A549 (cell line): Measurements from ENCODE around the gene SNX14. TPM values are rescaled to one million over a fixed set of nuclear protein-coding genes. Genes with fewer than 3 reads are reported as not detected.

Experiments used
- ATAC-seq, 2 experiments: fragments of 200-7000 bp in 1 of 2; fragments of >200 bp in 1 of 2; cut with Nextera tagmentation in 1 of 2; cut with Tn5 transposase in 1 of 2; 3 replicates each; pipeline versions ENCODE4 v1.8.0 to v1.9.1; 2018 to 2020; ENCODE audit warnings: mild to moderate bottlenecking in 1 of 2, moderate library complexity in 1 of 2
- CTCF ChIA-PET: fragments of 300-600 bp; sonication (Branson Sonifier 250); formaldehyde crosslinking; extraction: SDS; loops from one replicate; lab custom pipeline; 2021; ENCODE audit warnings: antibody characterized with exemption, inconsistent platforms; lab: Yijun Ruan, JAX
- POLR2A ChIA-PET: fragments of 350-600 bp; formaldehyde crosslinking; extraction: SDS; loops from one replicate; lab custom pipeline; 2021; ENCODE audit warnings: antibody characterized with exemption, inconsistent platforms; lab: Yijun Ruan, JAX
- DNase-seq, 2 experiments: peaks; one replicate each; pipeline versions ENCODE4 v3.0.0 to v3.0.0-alpha.2; 2011 to 2016; ENCODE audit warnings: low read depth in 1 of 2, low spot score in 1 of 2
- FAIRE-seq: peaks from 2 replicates; lab custom pipeline; 2011; peaks lifted over from hg19 to GRCh38; lab: Jason Lieb, UNC
- H3K27ac ChIP-seq, 2 experiments: fragments of >200 bp; sonication (Bioruptor Twin); formaldehyde crosslinking; 3 replicates each; pipeline ENCODE4 v1.5.1; 2016 to 2017
- H3K4me1 ChIP-seq: fragments of >200 bp; sonication (Bioruptor Twin); formaldehyde crosslinking; 3 replicates; pipeline ENCODE4 v1.6.1; 2016
- H3K4me2 ChIP-seq: fragments of >200 bp; sonication (Bioruptor Twin); formaldehyde crosslinking; 3 replicates; pipeline ENCODE4 v1.6.1; 2016
- H3K4me3 ChIP-seq: fragments of >200 bp; sonication (Bioruptor Twin); formaldehyde crosslinking; 3 replicates; pipeline ENCODE4 v1.5.1; 2016
- H3K9me3 ChIP-seq: fragments of >200 bp; sonication (Bioruptor Twin); formaldehyde crosslinking; 3 replicates; pipeline ENCODE4 v1.6.1; 2016
- CBX2 ChIP-seq: fragments of 200-600 bp; sonication (generic); IDR thresholded peaks from 2 replicates; pipeline ENCODE4 v1.6.1; 2016; ENCODE audit warnings: low read depth, mild to moderate bottlenecking, borderline replicate concordance
- CBX8 ChIP-seq: fragments of 200-600 bp; sonication (generic); IDR thresholded peaks from 2 replicates; pipeline ENCODE4 v1.6.1; 2016
- CHD2 ChIP-seq: fragments of 150-350 bp; IDR thresholded peaks from 2 replicates; pipeline ENCODE4 v1.6.1; 2014; ENCODE audit warnings: low read length; ENCODE audit not compliant: partially characterized antibody
- EHMT2 ChIP-seq: fragments of 200-600 bp; sonication (generic); IDR thresholded peaks from 2 replicates; pipeline ENCODE4 v1.6.1; 2016; ENCODE audit warnings: antibody characterized with exemption, low read depth, mild to moderate bottlenecking, moderate library complexity
- FOSB ChIP-seq: fragments of 250-450 bp; sonication (Bioruptor Pico); IDR thresholded peaks from 2 replicates; pipeline ENCODE4 v1.5.0; 2020; ENCODE audit warnings: mild to moderate bottlenecking, moderate library complexity
- FOSL2 ChIP-seq, 2 experiments: fragments of 450-650 bp in 1 of 2; fragments of >200 bp in 1 of 2; sonication (Bioruptor Twin) in 1 of 2; formaldehyde crosslinking; IDR thresholded peaks; 2 replicates each; pipeline versions ENCODE4 v1.5.0 to v1.6.1; 2016 to 2020; ENCODE audit warnings: mild to moderate bottlenecking in 1 of 2, moderate library complexity in 1 of 2
- FOXS1 ChIP-seq: fragments of 250-450 bp; sonication (Bioruptor Pico); IDR thresholded peaks from 2 replicates; pipeline ENCODE4 v1.5.0; 2020; ENCODE audit warnings: mild to moderate bottlenecking, moderate library complexity
- GATA3 ChIP-seq: IDR thresholded peaks from 2 replicates; pipeline ENCODE4 v1.6.1; 2012; ENCODE audit warnings: borderline replicate concordance
- HDAC2 ChIP-seq: fragments of 200-600 bp; sonication (generic); IDR thresholded peaks from 2 replicates; pipeline ENCODE4 v1.6.1; 2016
- HOXA7 ChIP-seq: fragments of 250-450 bp; sonication (Bioruptor Pico); IDR thresholded peaks from 2 replicates; pipeline ENCODE4 v1.5.0; 2020; ENCODE audit warnings: mild to moderate bottlenecking, moderate library complexity
- HOXB5 ChIP-seq: fragments of 250-450 bp; sonication (Bioruptor Pico); IDR thresholded peaks from 2 replicates; pipeline ENCODE4 v1.5.0; 2020; ENCODE audit warnings: mild to moderate bottlenecking, moderate library complexity
- JUN ChIP-seq, 2 experiments: fragments of >200 bp; sonication (Bioruptor Twin); formaldehyde crosslinking; IDR thresholded peaks; 2 replicates in 1 of 2; 3 replicates in 1 of 2; pipeline ENCODE4 v1.6.1; 2016 to 2017
- JUNB ChIP-seq: fragments of >200 bp; sonication (Bioruptor Twin); formaldehyde crosslinking; IDR thresholded peaks from 2 replicates; pipeline ENCODE4 v1.6.1; 2016
- MAFK ChIP-seq: fragments of 450-650 bp; IDR thresholded peaks from 2 replicates; pipeline ENCODE4 v1.6.1; 2014; ENCODE audit not compliant: partially characterized antibody
- MAZ ChIP-seq: fragments of 150-350 bp; IDR thresholded peaks from 2 replicates; pipeline ENCODE4 v1.6.1; 2014; ENCODE audit warnings: antibody characterized with exemption, low read depth, low read length, borderline replicate concordance
- MYC ChIP-seq: IDR thresholded peaks from 2 replicates; pipeline ENCODE4 v1.6.1; 2012; ENCODE audit warnings: mild to moderate bottlenecking, inconsistent platforms, low read length, improper control_type of control experiment, borderline replicate concordance
- NFE2L2 ChIP-seq: fragments of 150-350 bp; conservative IDR thresholded peaks from 2 replicates; pipeline ENCODE4 v1.6.1; 2014; ENCODE audit warnings: low read length
- NPAS2 ChIP-seq: fragments of 250-450 bp; sonication (Bioruptor Pico); IDR thresholded peaks from 2 replicates; pipeline ENCODE4 v1.8.0; 2022; ENCODE audit warnings: mild to moderate bottlenecking, moderate library complexity, borderline replicate concordance
- PHF8 ChIP-seq: fragments of 200-600 bp; sonication (generic); IDR thresholded peaks from 2 replicates; pipeline ENCODE4 v1.6.1; 2016; ENCODE audit warnings: low read depth, mild to moderate bottlenecking, antibody characterized with exemption, moderate library complexity, borderline replicate concordance
- POLR2A ChIP-seq: IDR thresholded peaks from 2 replicates; pipeline ENCODE4 v1.6.1; 2012; ENCODE audit warnings: mild to moderate bottlenecking, low read length
- RARB ChIP-seq: fragments of 250-450 bp; sonication (Bioruptor Pico); IDR thresholded peaks from 2 replicates; pipeline ENCODE4 v1.8.0; 2021; ENCODE audit warnings: mild to moderate bottlenecking, moderate library complexity
- RNF2 ChIP-seq: fragments of 200-600 bp; sonication (generic); IDR thresholded peaks from 2 replicates; pipeline ENCODE4 v1.6.1; 2016; ENCODE audit warnings: low read depth, mild to moderate bottlenecking, antibody characterized with exemption, moderate library complexity, borderline replicate concordance
- TFCP2L1 ChIP-seq: fragments of 250-450 bp; sonication (Bioruptor Pico); IDR thresholded peaks from 2 replicates; pipeline ENCODE4 v1.5.0; 2021; ENCODE audit warnings: mild to moderate bottlenecking
- ZC3H11A ChIP-seq: fragments of 450-650 bp; IDR thresholded peaks from 2 replicates; pipeline ENCODE4 v1.6.1; 2014; ENCODE audit warnings: antibody characterized with exemption, mild to moderate bottlenecking
- ZFP36 ChIP-seq: fragments of 450-650 bp; IDR thresholded peaks from 2 replicates; pipeline ENCODE4 v1.6.1; 2014; ENCODE audit warnings: borderline replicate concordance; ENCODE audit not compliant: partially characterized antibody
- WGBS: methylation state at CpG from one replicate; pipeline ENCODE4 v1.1.6; 2017; ENCODE audit errors: missing lambda C conversion rate; 5-methylcytosine and 5-hydroxymethylcytosine counted together
- polyA plus RNA-seq, 4 experiments: library from polyadenylated mRNA; depleted of rRNA in 3 of 4; stranded (reverse); fragments of >200 nt; fragmentation: RNase III in 1 of 4; extraction: RNeasy Plus Mini Kit Qiagen cat#74134 plus additional on column Dnase treatment in 1 of 4; gene quantifications; 2 replicates in 3 of 4; 3 replicates in 1 of 4; pipeline ENCODE4 v1.2.3, GENCODE V29; 2011 to 2017
- TF ChIP-seq, protein P1 (sequence below): fragments of 200-600 bp; sonication (generic); IDR thresholded peaks from 2 replicates; pipeline ENCODE4 v1.6.1; 2016; ENCODE audit warnings: antibody characterized with exemption, mild to moderate bottlenecking, moderate library complexity
- TF ChIP-seq, protein P2 (sequence below): IDR thresholded peaks from 2 replicates; pipeline ENCODE4 v1.6.1; 2012; ENCODE audit warnings: low read depth, borderline replicate concordance
- TF ChIP-seq, protein P3 (sequence below): IDR thresholded peaks from 2 replicates; pipeline ENCODE4 v1.6.1; 2012

SNX14 gene
- polyA plus RNA-seq, 2 of the 4 experiments (the other 2 are of a cell fraction), result 47.1 to 113 TPM

DNA sequence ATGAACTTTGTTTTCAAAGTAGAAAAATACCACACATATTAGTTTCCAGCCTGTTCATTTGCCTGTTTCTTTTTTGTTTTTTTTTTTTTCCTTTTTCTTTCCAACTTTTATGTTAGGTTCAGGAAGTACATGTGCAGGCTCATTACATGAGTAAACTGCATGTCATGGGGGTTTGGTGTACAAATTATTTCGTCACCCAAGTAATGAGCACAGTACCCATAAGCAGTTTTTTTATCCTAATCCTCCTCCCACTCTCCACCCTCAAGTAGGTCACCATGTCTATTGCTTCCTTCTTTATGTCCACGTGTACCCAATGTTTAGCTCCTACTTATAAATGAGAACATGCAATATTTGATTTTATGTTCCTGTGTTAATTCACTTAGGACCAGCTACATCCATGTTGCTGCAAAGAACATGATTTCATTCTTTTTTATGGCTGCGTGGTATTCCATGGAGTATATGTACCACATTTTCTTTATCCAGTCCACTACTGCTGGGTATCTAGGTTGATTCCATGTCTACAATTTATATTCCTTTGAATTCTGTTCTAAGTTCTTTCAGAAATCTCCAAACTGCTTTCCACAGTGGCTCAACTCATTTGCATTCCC, 31.8 kb downstream of the SNX14 start:
- Histone ChIP-seq H3K9me3 (no peaks in the 10 kb centered on the region), H3K4me3 (no peak overlapping the region), H3K27ac (no peak overlapping the region), H3K4me1 (no peaks in the 10 kb centered on the region), H3K4me2 (no peak overlapping the region)
- DNase-seq (no peak), FAIRE-seq (no peak), ATAC-seq (no peak)
- WGBS, result 93% methylated on average over 3 of the region's 3 CpGs
- POLR2A ChIA-PET, result no interaction called here
- CTCF ChIA-PET, result interaction anchor here (1.2 kb wide), 1 partner anchor 24 kb away, joined by 3 read pairs; no protein-coding TSS in a partner anchor
- no peak for TF ChIP-seq ZFP36
- no peak for TF ChIP-seq MYC
- no peak for TF ChIP-seq ZC3H11A
- no peak for TF ChIP-seq POLR2A
- TF ChIP-seq, protein P1, sequence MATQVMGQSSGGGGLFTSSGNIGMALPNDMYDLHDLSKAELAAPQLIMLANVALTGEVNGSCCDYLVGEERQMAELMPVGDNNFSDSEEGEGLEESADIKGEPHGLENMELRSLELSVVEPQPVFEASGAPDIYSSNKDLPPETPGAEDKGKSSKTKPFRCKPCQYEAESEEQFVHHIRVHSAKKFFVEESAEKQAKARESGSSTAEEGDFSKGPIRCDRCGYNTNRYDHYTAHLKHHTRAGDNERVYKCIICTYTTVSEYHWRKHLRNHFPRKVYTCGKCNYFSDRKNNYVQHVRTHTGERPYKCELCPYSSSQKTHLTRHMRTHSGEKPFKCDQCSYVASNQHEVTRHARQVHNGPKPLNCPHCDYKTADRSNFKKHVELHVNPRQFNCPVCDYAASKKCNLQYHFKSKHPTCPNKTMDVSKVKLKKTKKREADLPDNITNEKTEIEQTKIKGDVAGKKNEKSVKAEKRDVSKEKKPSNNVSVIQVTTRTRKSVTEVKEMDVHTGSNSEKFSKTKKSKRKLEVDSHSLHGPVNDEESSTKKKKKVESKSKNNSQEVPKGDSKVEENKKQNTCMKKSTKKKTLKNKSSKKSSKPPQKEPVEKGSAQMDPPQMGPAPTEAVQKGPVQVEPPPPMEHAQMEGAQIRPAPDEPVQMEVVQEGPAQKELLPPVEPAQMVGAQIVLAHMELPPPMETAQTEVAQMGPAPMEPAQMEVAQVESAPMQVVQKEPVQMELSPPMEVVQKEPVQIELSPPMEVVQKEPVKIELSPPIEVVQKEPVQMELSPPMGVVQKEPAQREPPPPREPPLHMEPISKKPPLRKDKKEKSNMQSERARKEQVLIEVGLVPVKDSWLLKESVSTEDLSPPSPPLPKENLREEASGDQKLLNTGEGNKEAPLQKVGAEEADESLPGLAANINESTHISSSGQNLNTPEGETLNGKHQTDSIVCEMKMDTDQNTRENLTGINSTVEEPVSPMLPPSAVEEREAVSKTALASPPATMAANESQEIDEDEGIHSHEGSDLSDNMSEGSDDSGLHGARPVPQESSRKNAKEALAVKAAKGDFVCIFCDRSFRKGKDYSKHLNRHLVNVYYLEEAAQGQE, result no peak
- TF ChIP-seq, protein P2, sequence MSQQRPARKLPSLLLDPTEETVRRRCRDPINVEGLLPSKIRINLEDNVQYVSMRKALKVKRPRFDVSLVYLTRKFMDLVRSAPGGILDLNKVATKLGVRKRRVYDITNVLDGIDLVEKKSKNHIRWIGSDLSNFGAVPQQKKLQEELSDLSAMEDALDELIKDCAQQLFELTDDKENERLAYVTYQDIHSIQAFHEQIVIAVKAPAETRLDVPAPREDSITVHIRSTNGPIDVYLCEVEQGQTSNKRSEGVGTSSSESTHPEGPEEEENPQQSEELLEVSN, result no peak
- TF ChIP-seq MAZ, result no peak
- TF ChIP-seq NPAS2 (CRISPR knock-in tag), result no peak
- TF ChIP-seq CBX2, result no peak
- no peak for TF ChIP-seq FOXS1 (CRISPR knock-in tag)
- no peak for TF ChIP-seq HOXA7
- no peak for TF ChIP-seq CHD2
- TF ChIP-seq HOXB5 (CRISPR knock-in tag), result no peak
- no peak for TF ChIP-seq TFCP2L1 (CRISPR knock-in tag)
- no peak for TF ChIP-seq PHF8
- TF ChIP-seq GATA3, result no peak
- no peak for TF ChIP-seq HDAC2
- no peak for TF ChIP-seq EHMT2

DNA sequence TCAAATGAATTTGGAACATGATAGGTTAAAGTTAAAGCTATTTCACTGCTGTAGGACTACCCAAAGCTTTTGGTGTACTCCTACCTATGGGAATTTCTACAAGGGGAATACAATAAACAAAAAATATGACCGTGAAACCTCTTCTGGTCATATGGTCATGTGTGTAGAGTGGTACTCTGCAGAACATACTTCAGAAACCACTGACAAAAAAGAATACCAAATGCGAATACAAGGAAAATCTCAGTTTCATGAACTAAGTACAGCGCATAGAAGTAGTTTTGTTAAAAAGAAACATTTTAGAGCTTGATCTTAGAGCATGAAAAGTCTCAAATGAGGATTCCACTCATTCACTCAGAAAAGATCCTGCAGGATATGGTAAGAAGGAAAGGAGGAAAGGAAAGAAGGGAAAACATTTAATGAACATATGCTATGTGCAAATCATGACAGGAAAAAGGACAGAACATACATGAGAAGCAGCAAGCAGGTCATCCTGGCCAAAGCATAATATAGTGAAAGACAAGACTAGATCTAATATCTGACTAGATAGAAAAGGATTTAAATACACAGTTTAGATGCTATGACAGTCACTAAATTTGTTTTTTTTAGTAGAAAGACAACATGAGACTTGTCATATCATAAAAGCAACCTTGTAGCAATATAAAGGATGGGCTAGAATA, 36.5 kb downstream of the SNX14 start:
- DNase-seq (no peak), ATAC-seq (no peak), FAIRE-seq (no peak)
- H3K9me3 ChIP-seq, result no peaks in the 10 kb centered on the region
- H3K27ac ChIP-seq, result no peak overlapping the region
- no peak for TF ChIP-seq JUN (IDR thresholded peaks at IDR 0.05)
- TF ChIP-seq CHD2, result no peak
- TF ChIP-seq, protein P3, sequence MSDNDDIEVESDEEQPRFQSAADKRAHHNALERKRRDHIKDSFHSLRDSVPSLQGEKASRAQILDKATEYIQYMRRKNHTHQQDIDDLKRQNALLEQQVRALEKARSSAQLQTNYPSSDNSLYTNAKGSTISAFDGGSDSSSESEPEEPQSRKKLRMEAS, result no peak
- no peak for TF ChIP-seq CBX8
- TF ChIP-seq RARB (CRISPR knock-in tag), result no peak
- no peak for TF ChIP-seq RNF2
- TF ChIP-seq JUNB, result no peak
- no peak for TF ChIP-seq POLR2A
- no peak for TF ChIP-seq NFE2L2
- no peak for TF ChIP-seq MAFK
- TF ChIP-seq FOSL2 (IDR thresholded peaks at IDR 0.05), result no peak
- no peak for TF ChIP-seq FOSL2 (CRISPR knock-in tag; IDR thresholded peaks at IDR 0.05)
- TF ChIP-seq FOSB, result no peak
- ChIA-PET POLR2A (no interaction called here), CTCF (no interaction called here)
- no peaks in the 10 kb centered on the region for H3K4me1 ChIP-seq
- no peak overlapping the region for H3K4me3 ChIP-seq
- no peak overlapping the region for H3K4me2 ChIP-seq
- 91% methylated on average over 3 of the region's 3 CpGs for WGBS
